Measurements from ENCODE around the gene FRMPD1.

Gene FRMPD1

DNA sequence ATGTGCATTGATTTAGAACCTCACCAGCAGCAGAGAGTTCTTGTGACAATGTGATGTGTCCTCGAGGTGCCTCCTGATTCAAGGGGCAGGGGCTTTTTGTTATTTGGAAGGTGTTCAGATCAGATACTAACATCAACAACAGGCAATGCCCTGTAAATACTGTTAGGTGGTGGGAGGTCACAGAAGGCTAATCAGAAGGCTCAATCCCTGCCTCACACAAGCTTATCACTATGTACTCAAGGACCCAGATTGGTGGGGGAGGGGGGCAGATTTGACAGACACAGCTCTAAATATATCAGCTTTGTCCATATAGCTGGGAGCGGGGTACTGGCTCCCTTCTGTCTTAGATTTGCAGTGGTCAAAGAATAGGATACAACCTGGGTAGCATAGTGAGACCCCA lies 2.6 kb downstream of the FRMPD1 start:
- TF ChIP-seq ZNF8 (CRISPR knock-in tag; IDR thresholded peaks at IDR 0.05) (no peak), ISL1 (CRISPR knock-in tag; IDR thresholded peaks at IDR 0.05) (no peak), BACH2 (CRISPR knock-in tag; IDR thresholded peaks at IDR 0.05; ENCODE audit: borderline replicate concordance) (no peak), TCF4 (CRISPR knock-in tag; IDR thresholded peaks at IDR 0.05; ENCODE audit: borderline replicate concordance) (no peak), ZFP3 (CRISPR knock-in tag; IDR thresholded peaks at IDR 0.05) (no peak), ZC3H10 (CRISPR knock-in tag; IDR thresholded peaks at IDR 0.05) (no peak), PPARA (CRISPR knock-in tag; IDR thresholded peaks at IDR 0.05; ENCODE audit: borderline replicate concordance) (no peak)
- TF ChIP-seq, protein P1, sequence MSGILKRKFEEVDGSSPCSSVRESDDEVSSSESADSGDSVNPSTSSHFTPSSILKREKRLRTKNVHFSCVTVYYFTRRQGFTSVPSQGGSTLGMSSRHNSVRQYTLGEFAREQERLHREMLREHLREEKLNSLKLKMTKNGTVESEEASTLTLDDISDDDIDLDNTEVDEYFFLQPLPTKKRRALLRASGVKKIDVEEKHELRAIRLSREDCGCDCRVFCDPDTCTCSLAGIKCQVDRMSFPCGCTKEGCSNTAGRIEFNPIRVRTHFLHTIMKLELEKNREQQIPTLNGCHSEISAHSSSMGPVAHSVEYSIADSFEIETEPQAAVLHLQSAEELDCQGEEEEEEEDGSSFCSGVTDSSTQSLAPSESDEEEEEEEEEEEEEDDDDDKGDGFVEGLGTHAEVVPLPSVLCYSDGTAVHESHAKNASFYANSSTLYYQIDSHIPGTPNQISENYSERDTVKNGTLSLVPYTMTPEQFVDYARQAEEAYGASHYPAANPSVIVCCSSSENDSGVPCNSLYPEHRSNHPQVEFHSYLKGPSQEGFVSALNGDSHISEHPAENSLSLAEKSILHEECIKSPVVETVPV (CRISPR knock-in tag; IDR thresholded peaks at IDR 0.05): no peak

DNA sequence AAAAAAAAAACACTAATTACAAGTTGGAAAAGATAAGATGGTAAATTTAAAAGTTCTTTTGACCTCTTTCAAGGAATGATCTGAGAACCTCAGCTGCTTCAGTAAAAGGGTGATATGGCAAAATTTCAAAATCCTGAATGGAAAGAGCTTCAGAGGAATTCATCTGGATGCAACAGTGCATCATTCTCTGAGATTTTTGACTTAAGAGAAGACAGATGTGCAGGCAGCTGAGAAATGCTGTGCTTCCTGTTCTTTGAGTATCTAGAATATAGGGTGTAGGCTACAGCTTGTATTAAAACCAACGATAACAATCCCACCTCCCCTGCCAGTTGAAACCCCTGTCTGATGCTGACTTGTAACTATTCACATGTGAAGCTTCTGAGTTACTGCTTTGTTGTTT lies 6.2 kb downstream of the FRMPD1 start:
- no peak for ATAC-seq
- TF ChIP-seq TCF4 (CRISPR knock-in tag; IDR thresholded peaks at IDR 0.05; ENCODE audit: borderline replicate concordance) (no peak), ZNF70 (CRISPR knock-in tag; IDR thresholded peaks at IDR 0.05) (no peak), CSDC2 (CRISPR knock-in tag; IDR thresholded peaks at IDR 0.05) (no peak), ZNF8 (CRISPR knock-in tag; IDR thresholded peaks at IDR 0.05) (no peak), BACH2 (CRISPR knock-in tag; IDR thresholded peaks at IDR 0.05; ENCODE audit: borderline replicate concordance) (no peak), GLIS3 (CRISPR knock-in tag; IDR thresholded peaks at IDR 0.05) (no peak), ESRRG (CRISPR knock-in tag; IDR thresholded peaks at IDR 0.05) (no peak), ZFP30 (CRISPR knock-in tag; IDR thresholded peaks at IDR 0.05) (no peak), ISL1 (CRISPR knock-in tag; IDR thresholded peaks at IDR 0.05) (no peak), RARB (CRISPR knock-in tag; IDR thresholded peaks at IDR 0.05) (no peak), TOX (CRISPR knock-in tag; IDR thresholded peaks at IDR 0.05; ENCODE audit: borderline replicate concordance) (no peak), OSR1 (CRISPR knock-in tag; IDR thresholded peaks at IDR 0.05) (no peak), SNAI2 (CRISPR knock-in tag; IDR thresholded peaks at IDR 0.05) (no peak), ZNF565 (CRISPR knock-in tag; conservative IDR thresholded peaks at IDR 0.05; ENCODE audit: low read depth) (no peak)
- TF ChIP-seq, protein P1 (CRISPR knock-in tag; IDR thresholded peaks at IDR 0.05): no peak
- TF ChIP-seq, protein P2, sequence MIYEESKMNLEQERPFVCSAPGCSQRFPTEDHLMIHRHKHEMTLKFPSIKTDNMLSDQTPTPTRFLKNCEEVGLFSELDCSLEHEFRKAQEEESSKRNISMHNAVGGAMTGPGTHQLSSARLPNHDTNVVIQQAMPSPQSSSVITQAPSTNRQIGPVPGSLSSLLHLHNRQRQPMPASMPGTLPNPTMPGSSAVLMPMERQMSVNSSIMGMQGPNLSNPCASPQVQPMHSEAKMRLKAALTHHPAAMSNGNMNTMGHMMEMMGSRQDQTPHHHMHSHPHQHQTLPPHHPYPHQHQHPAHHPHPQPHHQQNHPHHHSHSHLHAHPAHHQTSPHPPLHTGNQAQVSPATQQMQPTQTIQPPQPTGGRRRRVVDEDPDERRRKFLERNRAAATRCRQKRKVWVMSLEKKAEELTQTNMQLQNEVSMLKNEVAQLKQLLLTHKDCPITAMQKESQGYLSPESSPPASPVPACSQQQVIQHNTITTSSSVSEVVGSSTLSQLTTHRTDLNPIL (CRISPR knock-in tag; IDR thresholded peaks at IDR 0.05; ENCODE audit: low read depth): no peak

More for the DNA sequence above, 2.6 kb downstream of the FRMPD1 start:
- ATAC-seq: no peak

DNA sequence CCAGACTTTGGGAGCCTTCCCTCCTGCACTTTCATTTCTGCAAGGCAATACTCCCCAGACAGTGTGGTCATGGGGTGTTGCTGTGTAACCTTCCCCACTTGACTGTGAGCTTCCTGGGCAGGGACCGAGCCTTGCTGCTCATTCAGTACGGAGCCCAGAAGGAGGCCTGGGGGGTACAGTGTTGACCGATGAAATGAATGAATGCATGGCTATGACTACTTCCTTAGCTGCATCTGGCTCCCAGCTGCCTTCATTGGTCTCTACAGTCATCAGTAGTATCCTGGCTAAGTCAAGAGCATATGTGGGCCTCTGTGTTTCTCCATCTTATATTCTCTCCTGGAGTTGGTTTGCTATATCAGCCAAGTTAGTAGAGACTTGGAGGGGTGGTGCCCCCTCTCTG lies 9.9 kb downstream of the FRMPD1 start:
- no peak for TF ChIP-seq TOX (CRISPR knock-in tag; IDR thresholded peaks at IDR 0.05; ENCODE audit: borderline replicate concordance)
- TF ChIP-seq, protein P3, sequence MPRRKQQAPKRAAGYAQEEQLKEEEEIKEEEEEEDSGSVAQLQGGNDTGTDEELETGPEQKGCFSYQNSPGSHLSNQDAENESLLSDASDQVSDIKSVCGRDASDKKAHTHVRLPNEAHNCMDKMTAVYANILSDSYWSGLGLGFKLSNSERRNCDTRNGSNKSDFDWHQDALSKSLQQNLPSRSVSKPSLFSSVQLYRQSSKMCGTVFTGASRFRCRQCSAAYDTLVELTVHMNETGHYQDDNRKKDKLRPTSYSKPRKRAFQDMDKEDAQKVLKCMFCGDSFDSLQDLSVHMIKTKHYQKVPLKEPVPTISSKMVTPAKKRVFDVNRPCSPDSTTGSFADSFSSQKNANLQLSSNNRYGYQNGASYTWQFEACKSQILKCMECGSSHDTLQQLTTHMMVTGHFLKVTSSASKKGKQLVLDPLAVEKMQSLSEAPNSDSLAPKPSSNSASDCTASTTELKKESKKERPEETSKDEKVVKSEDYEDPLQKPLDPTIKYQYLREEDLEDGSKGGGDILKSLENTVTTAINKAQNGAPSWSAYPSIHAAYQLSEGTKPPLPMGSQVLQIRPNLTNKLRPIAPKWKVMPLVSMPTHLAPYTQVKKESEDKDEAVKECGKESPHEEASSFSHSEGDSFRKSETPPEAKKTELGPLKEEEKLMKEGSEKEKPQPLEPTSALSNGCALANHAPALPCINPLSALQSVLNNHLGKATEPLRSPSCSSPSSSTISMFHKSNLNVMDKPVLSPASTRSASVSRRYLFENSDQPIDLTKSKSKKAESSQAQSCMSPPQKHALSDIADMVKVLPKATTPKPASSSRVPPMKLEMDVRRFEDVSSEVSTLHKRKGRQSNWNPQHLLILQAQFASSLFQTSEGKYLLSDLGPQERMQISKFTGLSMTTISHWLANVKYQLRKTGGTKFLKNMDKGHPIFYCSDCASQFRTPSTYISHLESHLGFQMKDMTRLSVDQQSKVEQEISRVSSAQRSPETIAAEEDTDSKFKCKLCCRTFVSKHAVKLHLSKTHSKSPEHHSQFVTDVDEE (CRISPR knock-in tag; IDR thresholded peaks at IDR 0.05): no peak
- no peak for TF ChIP-seq CSDC2 (CRISPR knock-in tag; IDR thresholded peaks at IDR 0.05)
- TF ChIP-seq, protein P4, sequence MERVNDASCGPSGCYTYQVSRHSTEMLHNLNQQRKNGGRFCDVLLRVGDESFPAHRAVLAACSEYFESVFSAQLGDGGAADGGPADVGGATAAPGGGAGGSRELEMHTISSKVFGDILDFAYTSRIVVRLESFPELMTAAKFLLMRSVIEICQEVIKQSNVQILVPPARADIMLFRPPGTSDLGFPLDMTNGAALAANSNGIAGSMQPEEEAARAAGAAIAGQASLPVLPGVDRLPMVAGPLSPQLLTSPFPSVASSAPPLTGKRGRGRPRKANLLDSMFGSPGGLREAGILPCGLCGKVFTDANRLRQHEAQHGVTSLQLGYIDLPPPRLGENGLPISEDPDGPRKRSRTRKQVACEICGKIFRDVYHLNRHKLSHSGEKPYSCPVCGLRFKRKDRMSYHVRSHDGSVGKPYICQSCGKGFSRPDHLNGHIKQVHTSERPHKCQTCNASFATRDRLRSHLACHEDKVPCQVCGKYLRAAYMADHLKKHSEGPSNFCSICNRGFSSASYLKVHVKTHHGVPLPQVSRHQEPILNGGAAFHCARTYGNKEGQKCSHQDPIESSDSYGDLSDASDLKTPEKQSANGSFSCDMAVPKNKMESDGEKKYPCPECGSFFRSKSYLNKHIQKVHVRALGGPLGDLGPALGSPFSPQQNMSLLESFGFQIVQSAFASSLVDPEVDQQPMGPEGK (CRISPR knock-in tag; IDR thresholded peaks at IDR 0.05; ENCODE audit: borderline replicate concordance): no peak
- no peak for TF ChIP-seq ZFP30 (CRISPR knock-in tag; IDR thresholded peaks at IDR 0.05)
- no peak for TF ChIP-seq ZNF70 (CRISPR knock-in tag; IDR thresholded peaks at IDR 0.05)
- TF ChIP-seq, protein P1 (CRISPR knock-in tag; IDR thresholded peaks at IDR 0.05): no peak
- TF ChIP-seq ZC3H10 (CRISPR knock-in tag; IDR thresholded peaks at IDR 0.05): no peak
- no peak for TF ChIP-seq OSR1 (CRISPR knock-in tag; IDR thresholded peaks at IDR 0.05)
- TF ChIP-seq, protein P5, sequence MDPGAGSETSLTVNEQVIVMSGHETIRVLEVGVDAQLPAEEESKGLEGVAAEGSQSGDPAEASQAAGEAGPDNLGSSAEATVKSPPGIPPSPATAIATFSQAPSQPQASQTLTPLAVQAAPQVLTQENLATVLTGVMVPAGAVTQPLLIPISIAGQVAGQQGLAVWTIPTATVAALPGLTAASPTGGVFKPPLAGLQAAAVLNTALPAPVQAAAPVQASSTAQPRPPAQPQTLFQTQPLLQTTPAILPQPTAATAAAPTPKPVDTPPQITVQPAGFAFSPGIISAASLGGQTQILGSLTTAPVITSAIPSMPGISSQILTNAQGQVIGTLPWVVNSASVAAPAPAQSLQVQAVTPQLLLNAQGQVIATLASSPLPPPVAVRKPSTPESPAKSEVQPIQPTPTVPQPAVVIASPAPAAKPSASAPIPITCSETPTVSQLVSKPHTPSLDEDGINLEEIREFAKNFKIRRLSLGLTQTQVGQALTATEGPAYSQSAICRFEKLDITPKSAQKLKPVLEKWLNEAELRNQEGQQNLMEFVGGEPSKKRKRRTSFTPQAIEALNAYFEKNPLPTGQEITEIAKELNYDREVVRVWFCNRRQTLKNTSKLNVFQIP (CRISPR knock-in tag; IDR thresholded peaks at IDR 0.05; ENCODE audit: borderline replicate concordance, low read depth): no peak
- TF ChIP-seq ZNF8 (CRISPR knock-in tag; IDR thresholded peaks at IDR 0.05): no peak
- no peak for TF ChIP-seq GLIS3 (CRISPR knock-in tag; IDR thresholded peaks at IDR 0.05)
- TF ChIP-seq, protein P2 (CRISPR knock-in tag; IDR thresholded peaks at IDR 0.05; ENCODE audit: low read depth): no peak
- ATAC-seq: no peak

Measured in SK-N-SH treated with all-trans-retinoic acid at 6 μM for 48 hours (cell line).